ENCODE measurements around the gene RBM17. TPM values are rescaled to one million over a fixed set of nuclear protein-coding genes. Genes with fewer than 3 reads are reported as not detected.
"Not testable (repeated sequence)": the region's sequence is repeated elsewhere in the genome, so short reads cannot be mapped to it uniquely, and the experiment has no call there.

Gene RBM17
- total RNA-seq, 2 donors from 2014 or later, result 141 to 227 TPM

DNA sequence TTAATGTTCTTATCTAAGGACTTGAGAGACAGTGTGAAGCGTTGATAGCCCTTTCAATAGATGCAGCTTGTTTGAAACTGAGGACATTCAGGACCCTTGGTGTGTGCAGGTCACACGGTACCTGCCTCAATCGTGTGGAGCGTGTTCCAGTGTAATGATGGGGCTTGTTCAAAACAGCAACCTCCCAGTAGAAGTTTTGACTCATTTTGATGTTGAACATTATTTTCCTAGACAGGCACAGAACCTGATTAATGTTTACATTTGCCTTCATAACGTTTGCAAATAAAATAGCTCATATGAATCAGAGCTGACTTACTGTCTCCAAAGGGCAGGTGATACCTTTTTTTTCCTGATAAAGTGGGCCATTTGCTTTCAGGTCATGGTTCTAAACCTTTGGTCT is 21.3 kb downstream of the RBM17 start:
- ATAC-seq, result no peak
- Mint-ChIP-seq H3K9me3 (no peaks in the 10 kb centered on the region), H3K36me3 (peaks cover 40 to 57% of the 10 kb centered on the region in 2 donors), H3K27ac (no peak overlapping the region)
- no peak for DNase-seq (ENCODE audit: low spot score in 2 of 2)

DNA sequence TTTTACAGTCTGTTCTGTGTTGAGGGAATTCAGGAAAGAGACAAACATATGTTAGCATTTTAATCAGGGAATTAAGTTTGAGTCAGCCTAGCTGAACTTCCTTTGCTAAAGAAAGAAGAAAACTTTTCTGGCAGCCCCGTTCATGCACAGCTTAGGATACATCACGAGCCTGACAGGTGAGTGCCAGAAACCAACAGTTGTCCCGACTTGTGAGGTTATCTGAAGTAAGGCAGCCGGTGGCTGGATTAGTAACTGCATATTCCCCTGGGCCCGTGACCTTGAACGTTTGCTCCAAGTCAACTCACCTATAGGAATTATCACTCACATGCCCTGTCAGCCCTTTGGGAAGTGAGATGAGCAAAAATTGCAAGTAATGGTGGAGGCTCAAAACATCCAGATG is 24.1 kb downstream of the RBM17 start:
- no peaks in the 10 kb centered on the region for H3K9me3 Mint-ChIP-seq
- peaks cover 40 to 69% of the 10 kb centered on the region in 2 donors for H3K36me3 Mint-ChIP-seq
- DNase-seq (ENCODE audit: low spot score in 2 of 2), result no peak
- H3K27ac Mint-ChIP-seq, result peak overlapping the region in 1 of 2 donors; percentile 3
- ATAC-seq, result no peak

DNA sequence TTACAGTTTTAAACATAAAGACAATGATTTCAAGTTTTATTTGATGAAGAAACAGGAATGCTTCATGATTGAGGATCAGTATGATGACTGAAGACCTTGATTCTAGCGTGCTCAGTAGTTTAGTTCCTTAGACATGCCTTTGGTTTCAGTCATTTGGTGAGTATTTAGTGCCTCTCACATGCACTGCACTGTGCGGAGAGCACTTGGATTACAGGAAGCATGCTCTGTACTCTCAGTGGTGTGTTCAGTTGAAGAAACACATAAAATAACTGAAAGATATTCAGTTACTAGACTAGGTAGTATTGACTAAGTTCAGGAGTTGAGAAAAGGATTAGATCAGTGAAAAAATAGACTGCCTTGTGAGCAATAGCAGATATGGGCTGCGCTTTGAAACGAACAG is 25.5 kb downstream of the RBM17 start:
- H3K27ac Mint-ChIP-seq, result peak overlapping the region in 1 of 2 donors; percentile 93
- no peak for DNase-seq (ENCODE audit: low spot score in 2 of 2)
- H3K9me3 Mint-ChIP-seq, result no peaks in the 10 kb centered on the region
- peak; percentile 49 to 90 for ATAC-seq
- peaks cover 35 to 56% of the 10 kb centered on the region in 2 donors for H3K36me3 Mint-ChIP-seq

DNA sequence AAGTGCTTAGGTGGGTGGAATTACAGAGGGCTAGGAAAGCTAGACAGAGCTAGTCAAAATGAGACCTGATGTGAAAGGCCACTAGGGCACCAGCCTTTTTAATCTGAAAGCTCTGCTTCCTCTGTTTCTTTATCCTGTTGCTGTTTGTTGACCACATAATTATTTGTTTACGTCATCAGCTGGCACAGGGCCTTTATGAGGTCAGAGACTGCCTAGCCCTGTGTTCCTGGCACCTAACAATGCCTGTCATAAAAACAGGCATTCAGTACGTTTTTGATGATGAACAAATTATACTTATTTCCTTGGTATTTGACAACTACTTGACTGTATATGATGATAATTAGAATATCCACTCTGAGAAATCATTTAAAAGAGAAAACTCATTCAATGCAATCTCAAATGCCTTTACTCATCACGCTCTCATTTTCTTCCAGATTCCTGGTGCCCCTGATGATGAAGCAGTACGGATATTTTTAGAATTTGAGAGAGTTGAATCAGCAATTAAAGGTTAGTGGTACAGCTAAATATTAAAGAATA is 26.0 kb downstream of the RBM17 start:
- peaks cover 29 to 50% of the 10 kb centered on the region in 2 donors for H3K36me3 Mint-ChIP-seq
- ATAC-seq (peak in 1 of 2 donors; percentile 33), DNase-seq (ENCODE audit: low spot score in 2 of 2) (no peak)
- H3K27ac Mint-ChIP-seq, result peak overlapping the region in 1 of 2 donors; percentile 93
- H3K9me3 Mint-ChIP-seq, result no peaks in the 10 kb centered on the region

DNA sequence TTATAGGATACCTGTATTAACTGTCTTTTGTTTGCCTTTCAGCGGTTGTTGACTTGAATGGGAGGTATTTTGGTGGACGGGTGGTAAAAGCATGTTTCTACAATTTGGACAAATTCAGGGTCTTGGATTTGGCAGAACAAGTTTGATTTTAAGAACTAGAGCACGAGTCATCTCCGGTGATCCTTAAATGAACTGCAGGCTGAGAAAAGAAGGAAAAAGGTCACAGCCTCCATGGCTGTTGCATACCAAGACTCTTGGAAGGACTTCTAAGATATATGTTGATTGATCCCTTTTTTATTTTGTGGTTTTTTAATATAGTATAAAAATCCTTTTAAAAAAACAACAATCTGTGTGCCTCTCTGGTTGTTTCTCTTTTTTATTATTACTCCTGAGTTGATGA is 26.6 kb downstream of the RBM17 start:
- no peak for ATAC-seq
- Mint-ChIP-seq H3K9me3 (no peaks in the 10 kb centered on the region), H3K36me3 (peaks cover 25 to 44% of the 10 kb centered on the region in 2 donors), H3K27ac (peak overlapping the region in 1 of 2 donors; percentile 33)
- no peak for DNase-seq (ENCODE audit: low spot score in 2 of 2)

DNA sequence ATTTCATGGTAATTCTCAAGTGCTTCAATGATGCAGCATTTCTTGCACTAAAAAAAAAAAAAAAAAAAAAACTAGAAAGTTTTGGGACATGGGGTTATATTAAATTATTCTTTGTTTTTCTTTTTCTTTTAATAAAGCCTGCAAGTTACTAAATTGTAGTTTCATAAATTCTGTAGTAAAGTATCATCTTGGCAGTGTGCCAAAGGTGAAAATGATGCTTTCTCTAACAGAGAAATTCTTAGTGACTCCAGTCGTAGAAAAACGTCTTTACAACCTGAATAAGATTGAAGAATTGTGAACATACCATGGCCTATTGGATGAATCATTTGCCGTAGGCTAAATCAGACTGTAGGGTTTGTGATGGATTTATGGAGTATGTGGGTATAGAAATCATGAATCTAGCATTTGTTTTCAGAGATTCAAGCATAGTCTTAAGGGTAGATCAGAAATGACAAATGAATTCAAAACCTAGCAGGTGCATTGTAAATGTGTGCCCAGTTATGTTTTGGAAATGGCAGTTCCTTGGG is 27.1 kb downstream of the RBM17 start:
- H3K27ac Mint-ChIP-seq, result peak overlapping the region in 1 of 2 donors; percentile 33
- DNase-seq (ENCODE audit: low spot score in 2 of 2), result no peak
- ATAC-seq, result no peak
- H3K36me3 Mint-ChIP-seq, result peaks cover 21 to 43% of the 10 kb centered on the region in 2 donors
- H3K9me3 Mint-ChIP-seq, result no peaks in the 10 kb centered on the region

DNA sequence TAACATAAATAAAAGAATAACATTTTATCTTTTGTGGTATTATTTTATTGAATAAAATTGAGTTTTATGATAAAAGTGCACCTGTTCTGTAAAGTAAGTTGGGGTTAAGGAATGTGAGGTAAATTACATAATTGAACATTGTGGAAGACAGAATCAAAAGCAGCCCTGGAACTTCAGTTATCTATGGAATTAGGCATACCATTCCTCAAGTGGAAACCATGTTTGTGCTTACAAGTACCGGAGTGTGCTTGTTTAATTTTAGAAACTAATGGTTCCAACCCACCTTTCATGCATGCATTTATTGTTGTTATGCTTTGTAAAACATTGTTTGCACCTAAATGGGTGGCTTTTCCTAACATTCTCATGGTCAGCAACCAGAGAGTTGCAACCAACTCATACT is 28.0 kb downstream of the RBM17 start:
- H3K9me3 Mint-ChIP-seq, result no peaks in the 10 kb centered on the region
- no peak for DNase-seq (ENCODE audit: low spot score in 2 of 2)
- H3K36me3 Mint-ChIP-seq, result peaks cover 18 to 41% of the 10 kb centered on the region in 2 donors
- H3K27ac Mint-ChIP-seq, result no peak overlapping the region
- no peak for ATAC-seq

DNA sequence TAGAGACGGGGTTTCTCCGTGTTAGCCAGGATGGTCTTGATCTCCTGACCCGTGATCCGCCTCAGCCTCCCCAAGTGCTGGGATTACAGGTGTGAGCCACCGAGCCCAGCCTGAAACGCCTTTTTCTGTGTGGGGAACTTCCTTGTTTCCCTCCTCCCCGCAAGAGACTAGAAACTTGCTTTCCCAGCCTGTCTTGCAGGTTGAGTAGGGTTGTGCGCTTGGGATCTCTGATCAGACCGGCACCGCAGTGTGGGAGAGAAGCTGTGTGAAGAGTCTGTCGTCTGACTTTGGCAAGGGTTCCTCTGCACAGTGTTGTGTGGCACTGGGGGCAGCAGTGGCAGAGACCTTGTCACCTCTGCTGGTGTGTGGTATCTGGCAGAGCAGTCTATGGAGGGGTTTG is 28.9 kb downstream of the RBM17 start:
- Mint-ChIP-seq H3K9me3 (no peaks in the 10 kb centered on the region), H3K27ac (no peak overlapping the region), H3K36me3 (peaks cover 10 to 32% of the 10 kb centered on the region in 2 donors)
- DNase-seq (ENCODE audit: low spot score in 2 of 2), result no peak
- no peak for ATAC-seq

DNA sequence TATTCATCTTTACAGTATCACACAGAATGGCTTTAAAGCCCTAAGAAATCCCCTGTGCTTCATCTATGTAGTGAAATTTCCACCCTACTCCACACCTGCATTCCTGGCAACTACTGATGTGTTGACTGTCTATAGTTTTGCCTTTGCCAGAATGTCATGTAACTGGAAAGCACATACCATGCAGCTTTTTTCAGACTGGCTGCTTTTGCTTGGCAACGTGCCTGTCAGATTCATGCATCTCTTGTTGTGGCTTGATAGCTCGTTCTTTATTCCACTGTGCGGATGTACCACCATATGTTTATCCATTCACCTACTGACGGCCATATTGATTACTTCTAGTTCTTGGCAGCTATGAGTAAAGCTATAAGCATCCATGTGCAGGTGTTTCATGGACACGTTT is 30.6 kb downstream of the RBM17 start:
- peak in 1 of 2 donors; percentile 45 for DNase-seq (ENCODE audit: low spot score in 2 of 2)
- H3K9me3 Mint-ChIP-seq, result no peaks in the 10 kb centered on the region
- peaks cover 1 to 22% of the 10 kb centered on the region in 2 donors for H3K36me3 Mint-ChIP-seq
- peak; percentile 67 to 84 for ATAC-seq
- H3K27ac Mint-ChIP-seq, result peak overlapping the region; percentile 1 to 91

DNA sequence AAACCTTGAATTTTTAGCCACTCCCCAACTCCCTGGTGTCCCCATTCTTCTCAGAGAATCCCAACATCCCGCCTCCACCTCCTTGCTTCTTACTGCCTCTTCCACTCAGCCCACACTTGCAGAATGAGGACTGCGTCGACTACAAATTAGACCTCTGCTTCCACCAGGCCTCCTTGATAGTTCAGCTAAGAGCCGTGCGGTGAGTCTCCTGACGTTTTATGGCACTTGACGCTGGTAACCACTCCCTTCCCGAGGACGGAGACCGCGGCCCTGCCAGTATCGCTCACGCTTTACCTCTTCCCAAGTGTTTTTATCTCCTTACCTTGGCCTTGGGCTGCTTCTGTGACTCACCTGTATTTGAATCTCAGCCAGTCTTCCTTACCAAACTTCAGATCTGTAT is 31.1 kb downstream of the RBM17 start:
- DNase-seq (ENCODE audit: low spot score in 2 of 2), result no peak
- no peaks in the 10 kb centered on the region for H3K9me3 Mint-ChIP-seq
- no peak for ATAC-seq
- peak overlapping the region; percentile 1 to 91 for H3K27ac Mint-ChIP-seq
- peaks cover 0 to 18% of the 10 kb centered on the region in 2 donors for H3K36me3 Mint-ChIP-seq

DNA sequence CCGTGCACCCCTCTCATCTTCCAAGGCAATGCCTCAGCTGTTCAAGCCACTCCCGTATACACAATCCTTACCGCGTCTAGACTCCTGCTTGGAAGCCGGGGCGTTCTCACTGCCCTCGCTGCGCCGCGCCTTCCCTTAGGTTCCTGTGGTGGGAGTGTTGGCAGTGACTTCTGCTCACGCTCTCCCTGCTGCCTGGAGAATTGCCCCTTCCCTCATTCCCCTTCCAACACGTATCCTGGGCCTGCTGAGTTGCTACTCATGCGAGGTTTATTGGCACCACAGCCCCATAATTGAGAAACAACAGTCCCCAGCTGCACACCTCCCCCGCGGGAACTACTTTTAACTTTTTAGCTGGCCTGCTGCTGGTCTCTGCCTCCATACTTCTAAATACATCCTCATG is 31.9 kb downstream of the RBM17 start:
- no peak for ATAC-seq
- Mint-ChIP-seq H3K27ac (peak overlapping the region in 1 of 2 donors; percentile 81), H3K9me3 (no peaks in the 10 kb centered on the region), H3K36me3 (peaks cover 0 to 11% of the 10 kb centered on the region in 2 donors)
- no peak for DNase-seq (ENCODE audit: low spot score in 2 of 2)

DNA sequence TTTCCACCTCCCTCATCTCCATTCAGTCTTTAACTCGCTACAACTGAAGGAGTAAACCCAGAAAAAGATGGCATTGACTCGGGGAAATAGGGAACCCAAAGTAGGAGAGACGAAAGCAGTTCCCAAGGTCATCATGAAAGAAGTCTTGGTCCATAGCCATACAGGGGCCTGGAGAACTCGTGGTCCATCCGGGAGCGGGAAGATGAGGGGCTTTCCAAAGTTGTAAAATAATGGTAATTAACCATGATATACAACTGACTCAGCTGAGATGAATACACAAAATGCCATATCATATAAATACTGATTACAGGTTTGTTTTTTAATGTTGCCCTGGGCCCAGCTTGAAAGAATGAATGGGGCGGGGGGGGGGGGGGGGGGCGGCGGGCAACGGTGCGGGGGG is 32.3 kb downstream of the RBM17 start:
- peaks cover 0 to 7% of the 10 kb centered on the region in 2 donors for H3K36me3 Mint-ChIP-seq
- no peak for ATAC-seq
- DNase-seq (ENCODE audit: low spot score in 2 of 2), result no peak
- H3K27ac Mint-ChIP-seq, result peak overlapping the region in 1 of 2 donors; percentile 81
- H3K9me3 Mint-ChIP-seq, result no peaks in the 10 kb centered on the region

DNA sequence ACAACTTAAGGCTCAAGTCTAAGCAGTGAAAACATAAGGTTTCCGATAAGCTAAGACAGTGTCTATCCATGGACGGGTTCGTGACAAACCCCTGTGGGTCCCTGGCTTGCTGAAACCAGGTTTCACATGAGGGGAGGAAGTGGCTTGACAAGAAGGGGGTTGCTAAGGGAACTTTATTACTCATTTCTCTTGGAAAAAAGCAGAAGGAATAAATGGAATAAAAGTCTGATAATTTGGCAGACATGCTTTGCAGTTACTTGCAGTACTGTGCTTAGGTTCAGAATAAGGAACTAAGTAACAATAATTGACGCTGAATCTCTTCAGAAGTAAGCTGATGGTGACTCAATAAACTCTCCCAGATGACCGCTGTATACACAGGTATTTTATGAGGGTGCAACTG is 34.7 kb downstream of the RBM17 start:
- peaks cover 0 to 6% of the 10 kb centered on the region in 2 donors for H3K36me3 Mint-ChIP-seq
- ATAC-seq (peak in 1 of 2 donors; percentile 29), DNase-seq (ENCODE audit: low spot score in 2 of 2) (no peak)
- no peaks in the 10 kb centered on the region for H3K9me3 Mint-ChIP-seq
- no peak overlapping the region for H3K27ac Mint-ChIP-seq

DNA sequence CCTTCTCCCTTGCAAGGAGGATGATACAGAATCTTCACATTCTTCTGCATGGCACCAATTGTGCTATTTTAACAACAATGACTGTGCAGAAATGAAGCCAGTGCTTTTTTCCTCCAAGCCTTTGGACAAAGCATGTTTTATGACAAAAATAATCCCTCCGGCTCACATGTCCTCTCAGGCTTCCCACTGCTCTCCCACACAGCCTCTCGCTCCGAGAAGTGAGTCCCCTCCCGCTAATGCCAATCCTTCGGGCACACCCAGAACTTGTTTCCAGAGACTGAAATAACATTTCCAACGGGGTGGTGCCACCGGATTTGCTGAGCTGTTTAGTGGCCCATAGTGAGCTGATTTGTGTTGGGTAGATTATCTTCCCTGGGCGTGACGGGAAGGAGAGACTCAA is 35.8 kb downstream of the RBM17 start:
- H3K27ac Mint-ChIP-seq, result no peak overlapping the region
- no peak for ATAC-seq

DNA sequence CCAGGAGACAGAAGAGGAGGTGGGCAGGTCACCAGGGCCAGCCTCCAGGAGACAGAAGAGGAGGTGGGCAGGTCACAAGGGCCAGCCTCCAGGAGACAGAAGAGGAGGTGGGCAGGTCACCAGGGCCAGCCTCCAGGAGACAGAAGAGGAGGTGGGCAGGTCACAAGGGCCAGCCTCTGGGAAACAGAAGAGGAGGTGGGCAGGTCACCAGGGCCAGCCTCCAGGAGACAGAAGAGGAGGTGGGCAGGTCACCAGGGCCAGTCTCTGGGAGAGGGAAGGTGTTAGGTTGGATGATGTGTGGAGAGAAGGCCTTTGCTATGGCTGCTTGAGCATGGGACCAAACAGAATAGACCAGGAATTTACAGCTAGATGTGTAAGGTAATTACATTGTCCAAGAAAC is 38.6 kb downstream of the RBM17 start:
- not testable (repeated sequence) for H3K9me3 Mint-ChIP-seq; DNase-seq (ENCODE audit: low spot score in 2 of 2); ATAC-seq; H3K27ac Mint-ChIP-seq; H3K36me3 Mint-ChIP-seq

More for the DNA sequence above, 35.8 kb downstream of the RBM17 start:
- Mint-ChIP-seq H3K36me3 (peaks cover 0 to 6% of the 10 kb centered on the region in 2 donors), H3K9me3 (no peaks in the 10 kb centered on the region)
- DNase-seq (ENCODE audit: low spot score in 2 of 2), result no peak

DNA sequence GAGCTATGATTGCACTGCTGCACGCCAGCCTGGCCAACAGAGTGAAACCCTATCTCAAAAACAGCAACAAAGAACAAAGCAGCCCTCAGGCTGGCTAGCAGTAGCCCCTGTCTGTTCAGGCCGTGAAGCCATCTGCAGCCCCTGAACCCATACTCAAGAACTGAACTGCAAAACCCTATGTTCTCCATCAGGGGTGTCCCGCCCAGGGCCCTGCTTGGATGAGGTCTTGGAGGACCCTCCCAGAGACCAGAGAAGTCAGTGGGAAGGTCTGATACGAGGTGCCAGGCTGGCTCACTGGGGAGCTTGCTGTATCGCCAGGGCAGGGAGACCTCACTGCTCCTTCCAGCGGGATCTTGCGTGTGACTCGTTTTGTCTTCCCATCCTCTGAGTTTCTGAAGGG is 39.3 kb downstream of the RBM17 start:
- no peaks in the 10 kb centered on the region for H3K9me3 Mint-ChIP-seq
- H3K27ac Mint-ChIP-seq, result no peak overlapping the region
- no peak for DNase-seq (ENCODE audit: low spot score in 2 of 2)
- H3K36me3 Mint-ChIP-seq, result no peaks in the 10 kb centered on the region
- no peak for ATAC-seq

DNA sequence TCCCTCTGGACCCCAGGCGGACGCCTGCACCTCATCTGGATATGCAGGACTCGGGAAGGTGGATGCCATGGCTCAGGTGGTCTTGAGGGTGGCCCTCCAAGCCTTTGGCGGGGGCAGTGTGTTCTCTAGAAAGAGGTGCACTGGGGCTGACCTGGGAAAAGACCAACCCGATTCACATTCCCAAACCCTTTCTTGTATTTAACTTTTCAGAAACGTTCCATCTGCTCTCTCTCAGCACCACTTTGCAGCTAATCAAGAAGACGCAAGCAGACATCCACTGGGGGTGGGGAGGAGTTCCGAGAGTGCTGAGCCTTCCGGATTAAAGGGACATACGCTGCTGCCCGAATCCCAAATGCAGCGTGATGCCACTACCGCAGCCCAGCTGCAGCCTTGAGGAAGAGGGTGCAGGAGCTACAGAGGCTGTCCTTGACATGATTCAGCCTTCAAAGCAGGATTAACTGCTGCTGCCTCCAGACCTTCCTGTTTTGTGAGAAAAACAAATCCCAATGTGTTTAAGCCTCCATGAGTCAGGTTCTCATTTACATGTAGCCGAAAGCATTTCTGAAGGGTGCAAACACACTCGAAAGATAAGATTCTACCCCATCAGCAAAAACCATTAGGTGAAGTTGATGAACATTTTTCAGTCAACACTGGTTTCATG is 39.9 kb downstream of the RBM17 start:
- no peak for ATAC-seq
- no peaks in the 10 kb centered on the region for H3K36me3 Mint-ChIP-seq
- peak overlapping the region in 1 of 2 donors; percentile 89 for H3K27ac Mint-ChIP-seq
- no peaks in the 10 kb centered on the region for H3K9me3 Mint-ChIP-seq
- DNase-seq (ENCODE audit: low spot score in 2 of 2), result no peak

Measured in activated naive CD4-positive, alpha-beta T cell treated with anti-CD3 and anti-CD28 coated beads, Interleukin-2, amount 50 U/mL, for 72 hours (primary cell).